ENCODE results near the gene ATF7IP2.

The ATF7IP2 gene

DNA sequence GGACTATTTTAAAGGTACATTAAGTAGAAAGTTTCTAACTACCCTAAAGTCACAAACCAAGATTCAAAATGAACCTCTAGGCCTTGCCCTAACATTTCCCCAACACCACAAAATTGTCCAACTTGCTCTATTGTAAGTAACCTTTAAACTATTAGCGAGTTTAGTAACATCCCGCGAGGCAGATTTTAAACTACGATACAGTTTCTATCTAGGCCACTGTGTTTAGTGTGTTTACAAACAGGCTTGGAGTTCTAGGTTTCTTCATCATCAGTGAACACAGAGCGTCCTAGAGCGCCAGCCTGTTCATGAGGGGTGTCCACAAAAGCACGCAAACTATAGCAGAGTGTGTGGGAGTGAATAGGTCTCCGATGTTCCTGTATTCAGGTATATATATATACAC is 142.8 kb downstream of the ATF7IP2 start:
- TF ChIP-seq, protein P1, sequence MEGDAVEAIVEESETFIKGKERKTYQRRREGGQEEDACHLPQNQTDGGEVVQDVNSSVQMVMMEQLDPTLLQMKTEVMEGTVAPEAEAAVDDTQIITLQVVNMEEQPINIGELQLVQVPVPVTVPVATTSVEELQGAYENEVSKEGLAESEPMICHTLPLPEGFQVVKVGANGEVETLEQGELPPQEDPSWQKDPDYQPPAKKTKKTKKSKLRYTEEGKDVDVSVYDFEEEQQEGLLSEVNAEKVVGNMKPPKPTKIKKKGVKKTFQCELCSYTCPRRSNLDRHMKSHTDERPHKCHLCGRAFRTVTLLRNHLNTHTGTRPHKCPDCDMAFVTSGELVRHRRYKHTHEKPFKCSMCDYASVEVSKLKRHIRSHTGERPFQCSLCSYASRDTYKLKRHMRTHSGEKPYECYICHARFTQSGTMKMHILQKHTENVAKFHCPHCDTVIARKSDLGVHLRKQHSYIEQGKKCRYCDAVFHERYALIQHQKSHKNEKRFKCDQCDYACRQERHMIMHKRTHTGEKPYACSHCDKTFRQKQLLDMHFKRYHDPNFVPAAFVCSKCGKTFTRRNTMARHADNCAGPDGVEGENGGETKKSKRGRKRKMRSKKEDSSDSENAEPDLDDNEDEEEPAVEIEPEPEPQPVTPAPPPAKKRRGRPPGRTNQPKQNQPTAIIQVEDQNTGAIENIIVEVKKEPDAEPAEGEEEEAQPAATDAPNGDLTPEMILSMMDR (conservative IDR thresholded peaks at IDR 0.05): no peak
- TF ChIP-seq ZFX (IDR thresholded peaks at IDR 0.05): no peak

DNA sequence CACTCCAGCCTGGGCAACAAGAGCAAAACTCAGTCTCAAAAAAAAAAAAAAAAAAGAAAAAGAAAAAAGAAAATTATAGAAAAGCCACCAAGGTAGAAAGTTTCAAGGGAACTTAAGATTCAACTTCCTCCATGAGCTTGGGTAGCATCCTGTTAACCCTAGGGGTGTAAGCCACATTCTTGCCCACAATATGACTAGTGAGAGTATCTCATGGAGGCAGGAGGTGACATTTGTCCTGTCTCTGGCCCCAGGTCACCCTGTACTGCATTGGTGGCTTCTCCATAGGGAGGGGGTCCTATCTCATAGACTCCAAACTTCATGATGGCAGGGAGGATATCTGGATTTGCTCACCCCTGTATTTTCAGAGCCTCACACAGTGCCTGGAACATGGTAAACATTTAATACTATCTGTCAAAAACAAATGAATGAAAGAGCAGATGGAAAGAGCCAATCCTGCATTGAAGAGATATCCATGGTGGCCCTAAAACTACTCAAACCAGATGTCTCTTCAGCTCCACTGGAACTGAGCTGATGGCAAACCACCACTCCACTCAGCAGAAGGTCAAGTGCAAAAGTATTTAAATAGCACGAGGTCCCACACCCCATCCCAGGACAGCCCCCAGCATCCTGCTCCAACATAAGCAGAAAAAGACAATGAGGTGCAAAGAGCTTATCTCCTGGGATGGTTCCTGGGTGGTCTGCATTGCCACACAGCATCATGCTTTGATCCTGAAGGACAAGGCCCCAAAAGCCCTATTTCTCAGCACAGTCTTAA is 144.2 kb downstream of the ATF7IP2 start:
- no peak overlapping the region for H3K27ac ChIP-seq
- no peak for TF ChIP-seq ZFX (IDR thresholded peaks at IDR 0.05)
- TF ChIP-seq, protein P1 (conservative IDR thresholded peaks at IDR 0.05): no peak

More for the DNA sequence above, 142.8 kb downstream of the ATF7IP2 start:
- no peak overlapping the region for H3K27ac ChIP-seq

DNA sequence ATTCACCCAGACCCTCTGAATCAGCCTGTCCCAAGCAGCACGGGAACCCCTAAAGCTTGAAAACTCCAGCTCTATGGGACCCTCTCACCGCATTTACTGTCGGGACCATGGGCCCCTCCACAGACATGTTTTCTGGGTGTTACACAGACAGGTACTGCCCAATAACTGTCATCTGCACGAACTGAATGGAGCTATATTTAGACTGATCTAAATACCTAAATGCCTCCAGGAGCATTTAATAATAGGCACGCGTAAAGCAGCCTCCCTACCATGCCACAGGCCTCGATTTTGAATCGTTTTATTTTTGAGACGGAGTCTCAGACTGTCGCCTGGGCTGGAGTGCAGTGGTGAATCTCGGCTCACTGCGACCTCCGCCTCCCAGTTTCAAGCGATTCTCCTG is 144.8 kb downstream of the ATF7IP2 start:
- no peak overlapping the region for H3K27ac ChIP-seq
- no peak for TF ChIP-seq ZFX (IDR thresholded peaks at IDR 0.05)
- TF ChIP-seq, protein P1 (conservative IDR thresholded peaks at IDR 0.05): no peak

DNA sequence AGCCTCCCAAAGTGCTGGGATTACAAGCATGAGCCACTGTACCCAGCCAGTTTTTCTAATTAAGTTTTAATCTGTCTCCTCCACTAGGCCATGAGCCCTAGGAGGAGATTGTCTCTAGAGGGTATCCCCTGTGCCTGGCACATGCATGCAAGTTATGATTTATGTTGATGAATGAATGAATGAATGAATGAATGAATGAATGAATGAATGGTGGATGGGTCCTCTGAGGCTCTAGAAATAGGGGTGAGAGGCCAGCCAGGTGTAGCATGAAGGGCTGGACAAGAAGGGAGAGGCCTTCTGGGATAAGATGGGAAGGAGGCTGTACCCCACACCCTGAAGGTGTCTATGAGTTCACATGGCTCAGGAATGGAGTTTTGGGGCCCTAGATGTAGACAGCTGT is 145.7 kb downstream of the ATF7IP2 start:
- no peak for TF ChIP-seq ZFX (IDR thresholded peaks at IDR 0.05)
- TF ChIP-seq, protein P1 (conservative IDR thresholded peaks at IDR 0.05): no peak
- no peak overlapping the region for H3K27ac ChIP-seq
